ENCODE results near the gene PRKN. TPM values are rescaled to one million over a fixed set of nuclear protein-coding genes. Genes with fewer than 3 reads are reported as not detected.
"Not testable (repeated sequence)": the region's sequence is repeated elsewhere in the genome, so short reads cannot be mapped to it uniquely, and the experiment has no call there.

The PRKN gene
- total RNA-seq, 2 experiments from 2014 or later, result 0.63 TPM; not detected in 1

GRCh38 chr6:162685586-162685985, 42.0 kb downstream of the PRKN start:
- POLR2A ChIA-PET, result no interaction called here
- DNase-seq (no peak), ATAC-seq (no peak)
- Mint-ChIP-seq H3K4me1 (ENCODE audit: low read depth) (no peaks in the 10 kb centered on the region), H3K27ac (no peak overlapping the region), H3K4me3 (no peak overlapping the region), H3K27me3 (ENCODE audit: low read depth) (no peaks in the 10 kb centered on the region), H3K36me3 (ENCODE audit: low read depth) (no peaks in the 10 kb centered on the region), H3K9me3 (ENCODE audit: insufficient read depth) (no peaks in the 10 kb centered on the region)
- CTCF ChIA-PET, result no interaction called here

- no peak for DNase-seq
- no peaks in the 10 kb centered on the region for H3K36me3 Mint-ChIP-seq (ENCODE audit: low read depth)
- POLR2A ChIA-PET, result no interaction called here
- H3K9me3 Mint-ChIP-seq (ENCODE audit: insufficient read depth), result no peaks in the 10 kb centered on the region
- H3K27me3 Mint-ChIP-seq (ENCODE audit: low read depth), result no peaks in the 10 kb centered on the region
- no peak overlapping the region for H3K27ac Mint-ChIP-seq
- ATAC-seq, result no peak
- no peak overlapping the region for H3K4me3 Mint-ChIP-seq
- CTCF ChIA-PET, result no interaction called here
- H3K4me1 Mint-ChIP-seq (ENCODE audit: low read depth), result no peaks in the 10 kb centered on the region
Observed at GRCh38 chr6:162684961-162685360, 42.6 kb downstream of the PRKN start.

DNA sequence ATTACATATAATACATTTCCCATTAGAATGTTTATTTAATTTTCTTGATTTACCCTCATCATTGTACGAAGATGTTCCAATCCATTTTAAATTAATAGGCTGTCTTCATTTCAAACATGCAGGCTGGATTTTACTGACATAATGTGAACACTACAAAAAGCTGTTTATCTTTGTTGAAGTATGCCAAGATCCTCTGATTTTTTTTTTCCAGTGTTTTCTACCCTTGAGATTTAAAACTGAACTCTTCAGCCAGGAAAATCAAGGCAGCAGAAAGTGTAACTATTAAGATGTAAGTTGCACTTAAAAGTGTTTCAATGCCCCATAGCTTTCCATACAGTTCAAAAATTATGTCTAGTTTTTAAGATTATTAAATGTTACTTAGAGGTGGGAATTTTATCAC, 43.5 kb downstream of the PRKN start:
- POLR2A ChIA-PET, result no interaction called here
- CTCF ChIA-PET, result no interaction called here
- Mint-ChIP-seq H3K27me3 (ENCODE audit: low read depth) (no peaks in the 10 kb centered on the region), H3K9me3 (ENCODE audit: insufficient read depth) (no peaks in the 10 kb centered on the region), H3K4me3 (no peak overlapping the region), H3K27ac (no peak overlapping the region), H3K36me3 (ENCODE audit: low read depth) (no peaks in the 10 kb centered on the region), H3K4me1 (ENCODE audit: low read depth) (no peaks in the 10 kb centered on the region)
- no peak for DNase-seq
- no peak for ATAC-seq

GRCh38 chr6:162683135-162683534, 44.4 kb downstream of the PRKN start:
- Mint-ChIP-seq H3K4me3 (no peak overlapping the region), H3K4me1 (ENCODE audit: low read depth) (no peaks in the 10 kb centered on the region), H3K27me3 (ENCODE audit: low read depth) (no peaks in the 10 kb centered on the region), H3K9me3 (ENCODE audit: insufficient read depth) (no peaks in the 10 kb centered on the region), H3K27ac (no peak overlapping the region), H3K36me3 (ENCODE audit: low read depth) (no peaks in the 10 kb centered on the region)
- ATAC-seq (no peak), DNase-seq (no peak)
- ChIA-PET POLR2A (no interaction called here), CTCF (no interaction called here)

DNA sequence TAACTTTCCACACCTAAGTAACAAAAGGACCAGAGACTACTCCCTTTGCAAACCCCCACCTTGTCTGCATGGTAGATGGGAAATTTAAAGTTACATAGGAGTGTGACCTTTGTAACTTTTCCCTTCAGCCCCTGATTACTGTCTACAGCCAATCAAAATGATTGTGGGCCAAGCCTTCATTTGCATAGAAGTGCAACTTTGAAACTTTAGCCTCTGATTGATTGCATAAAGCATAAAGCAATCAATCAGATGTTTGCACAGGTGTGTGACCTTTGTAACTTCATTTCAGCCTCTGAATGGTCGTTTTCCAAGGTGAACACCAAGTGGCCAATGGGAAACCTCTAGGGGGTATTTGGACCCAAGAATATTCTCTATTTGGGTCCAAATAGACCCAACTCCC, 46.1 kb downstream of the PRKN start:
- Mint-ChIP-seq H3K9me3 (ENCODE audit: insufficient read depth) (no peaks in the 10 kb centered on the region), H3K36me3 (ENCODE audit: low read depth) (no peaks in the 10 kb centered on the region), H3K4me1 (ENCODE audit: low read depth) (no peaks in the 10 kb centered on the region), H3K4me3 (no peak overlapping the region), H3K27me3 (ENCODE audit: low read depth) (no peaks in the 10 kb centered on the region), H3K27ac (no peak overlapping the region)
- ATAC-seq (no peak), DNase-seq (no peak)
- ChIA-PET CTCF (no interaction called here), POLR2A (no interaction called here)

DNA sequence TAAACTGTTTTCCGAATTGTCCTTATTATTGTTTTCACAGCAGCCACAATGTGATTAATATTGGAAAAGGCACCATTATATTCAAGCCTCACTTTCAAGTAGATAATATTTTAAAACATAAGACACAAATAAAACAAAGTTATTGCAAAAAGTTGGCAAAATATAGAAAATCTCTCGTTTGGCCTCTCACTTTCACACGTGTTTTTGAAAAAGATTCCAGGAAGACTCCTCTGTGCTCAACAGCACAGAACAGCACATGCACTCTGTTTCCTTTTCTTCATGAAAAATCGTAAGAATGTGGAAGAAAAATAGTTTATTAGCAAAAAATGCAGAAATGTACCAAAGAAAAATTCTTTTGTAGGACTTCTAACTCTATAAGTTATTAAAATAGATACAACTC, 46.7 kb downstream of the PRKN start:
- Mint-ChIP-seq H3K4me3 (no peak overlapping the region), H3K9me3 (ENCODE audit: insufficient read depth) (no peaks in the 10 kb centered on the region), H3K36me3 (ENCODE audit: low read depth) (no peaks in the 10 kb centered on the region), H3K27me3 (ENCODE audit: low read depth) (no peaks in the 10 kb centered on the region), H3K4me1 (ENCODE audit: low read depth) (no peaks in the 10 kb centered on the region), H3K27ac (no peak overlapping the region)
- CTCF ChIA-PET, result no interaction called here
- no peak for DNase-seq
- no peak for ATAC-seq
- POLR2A ChIA-PET, result no interaction called here

DNA sequence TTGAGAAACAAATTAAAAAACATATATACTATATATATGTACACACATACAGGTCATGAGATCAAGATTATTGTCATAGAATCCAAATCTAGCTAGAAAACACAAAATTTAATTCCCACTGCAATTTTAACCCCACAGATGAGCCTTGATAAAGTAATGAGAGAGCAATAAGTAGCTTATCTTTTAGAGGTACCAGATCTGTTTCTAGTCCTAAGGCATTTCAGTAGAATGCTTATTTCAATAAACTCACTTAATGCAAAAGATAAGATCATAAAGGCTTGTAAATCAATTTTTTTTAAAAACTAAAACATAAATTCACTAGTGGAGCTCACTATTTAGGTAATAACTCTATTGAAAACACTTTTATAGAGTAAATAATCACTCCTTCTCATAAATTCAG, 47.2 kb downstream of the PRKN start:
- H3K9me3 Mint-ChIP-seq (ENCODE audit: insufficient read depth), result no peaks in the 10 kb centered on the region
- no peaks in the 10 kb centered on the region for H3K4me1 Mint-ChIP-seq (ENCODE audit: low read depth)
- no peak overlapping the region for H3K4me3 Mint-ChIP-seq
- ChIA-PET POLR2A (no interaction called here), CTCF (no interaction called here)
- H3K27ac Mint-ChIP-seq, result no peak overlapping the region
- no peaks in the 10 kb centered on the region for H3K27me3 Mint-ChIP-seq (ENCODE audit: low read depth)
- no peaks in the 10 kb centered on the region for H3K36me3 Mint-ChIP-seq (ENCODE audit: low read depth)
- DNase-seq, result no peak
- no peak for ATAC-seq

DNA sequence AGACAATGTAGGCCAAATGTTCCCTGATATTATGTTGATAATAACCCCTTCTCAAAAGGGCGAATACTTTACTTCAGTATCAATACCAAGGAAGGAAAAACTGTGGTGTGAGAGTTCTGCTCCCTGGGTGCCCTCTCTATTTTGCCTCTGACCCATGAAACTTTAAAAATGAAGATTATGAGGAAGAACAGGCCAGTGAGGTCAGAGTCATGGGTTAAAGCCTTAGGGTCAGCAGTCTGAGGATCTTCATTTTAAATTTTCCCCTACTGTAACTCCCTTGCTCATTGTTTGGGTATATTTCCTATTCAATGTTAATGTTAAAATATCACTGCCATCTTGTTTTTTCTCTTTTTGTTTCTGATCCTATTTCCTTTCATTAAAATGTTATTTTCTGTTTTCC, 47.9 kb downstream of the PRKN start:
- ATAC-seq (no peak), DNase-seq (no peak)
- CTCF ChIA-PET, result no interaction called here
- Mint-ChIP-seq H3K36me3 (ENCODE audit: low read depth) (no peaks in the 10 kb centered on the region), H3K4me3 (no peak overlapping the region), H3K27me3 (ENCODE audit: low read depth) (no peaks in the 10 kb centered on the region), H3K4me1 (ENCODE audit: low read depth) (no peaks in the 10 kb centered on the region), H3K27ac (no peak overlapping the region), H3K9me3 (ENCODE audit: insufficient read depth) (no peaks in the 10 kb centered on the region)
- POLR2A ChIA-PET, result no interaction called here

DNA sequence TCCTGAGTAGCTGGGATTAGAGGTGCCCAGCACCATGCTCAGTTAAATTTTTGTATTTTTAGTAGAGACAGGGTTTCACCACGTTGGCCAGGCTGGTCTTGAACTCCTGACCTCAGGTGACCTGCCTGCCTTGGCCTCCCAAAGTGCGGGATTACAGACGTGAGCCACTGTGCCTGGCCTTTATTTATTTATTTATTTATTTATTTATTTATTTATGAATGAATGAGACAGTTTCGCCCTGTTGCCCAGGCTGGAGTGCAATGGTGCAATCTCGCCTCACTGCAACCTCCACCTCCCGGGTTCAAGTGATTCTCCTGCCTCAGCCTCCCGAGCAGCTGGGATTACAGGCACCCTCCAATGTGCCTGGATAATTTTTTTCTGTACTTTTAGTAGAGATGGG, 48.7 kb downstream of the PRKN start:
- H3K4me1 Mint-ChIP-seq (ENCODE audit: low read depth); H3K27me3 Mint-ChIP-seq (ENCODE audit: low read depth); H3K9me3 Mint-ChIP-seq (ENCODE audit: insufficient read depth); H3K27ac Mint-ChIP-seq; ATAC-seq; H3K4me3 Mint-ChIP-seq; POLR2A ChIA-PET; H3K36me3 Mint-ChIP-seq (ENCODE audit: low read depth); DNase-seq; CTCF ChIA-PET: not testable (repeated sequence)

GRCh38 chr6:162675503-162675902, 52.1 kb downstream of the PRKN start:
- CTCF ChIA-PET, result no interaction called here
- POLR2A ChIA-PET, result no interaction called here
- no peak for ATAC-seq
- H3K27me3 Mint-ChIP-seq (ENCODE audit: low read depth), result no peaks in the 10 kb centered on the region
- H3K36me3 Mint-ChIP-seq (ENCODE audit: low read depth), result no peaks in the 10 kb centered on the region
- DNase-seq, result no peak
- H3K9me3 Mint-ChIP-seq (ENCODE audit: insufficient read depth), result no peaks in the 10 kb centered on the region
- H3K4me1 Mint-ChIP-seq (ENCODE audit: low read depth), result no peaks in the 10 kb centered on the region
- no peak overlapping the region for H3K4me3 Mint-ChIP-seq
- no peak overlapping the region for H3K27ac Mint-ChIP-seq

GRCh38 chr6:162674452-162674851, 53.1 kb downstream of the PRKN start:
- Mint-ChIP-seq H3K4me1 (ENCODE audit: low read depth) (no peaks in the 10 kb centered on the region), H3K27ac (no peak overlapping the region), H3K27me3 (ENCODE audit: low read depth) (no peaks in the 10 kb centered on the region), H3K36me3 (ENCODE audit: low read depth) (no peaks in the 10 kb centered on the region), H3K4me3 (no peak overlapping the region), H3K9me3 (ENCODE audit: insufficient read depth) (no peaks in the 10 kb centered on the region)
- DNase-seq (no peak), ATAC-seq (no peak)
- POLR2A ChIA-PET, result no interaction called here
- CTCF ChIA-PET, result no interaction called here

GRCh38 chr6:162671580-162672165, 55.9 kb downstream of the PRKN start:
- DNase-seq (no peak), ATAC-seq (no peak)
- H3K4me3 Mint-ChIP-seq, result no peak overlapping the region
- ChIA-PET CTCF (no interaction called here), POLR2A (no interaction called here)
- H3K36me3 Mint-ChIP-seq (ENCODE audit: low read depth), result no peaks in the 10 kb centered on the region
- H3K27ac Mint-ChIP-seq, result no peak overlapping the region
- no peaks in the 10 kb centered on the region for H3K4me1 Mint-ChIP-seq (ENCODE audit: low read depth)
- no peaks in the 10 kb centered on the region for H3K27me3 Mint-ChIP-seq (ENCODE audit: low read depth)
- no peaks in the 10 kb centered on the region for H3K9me3 Mint-ChIP-seq (ENCODE audit: insufficient read depth)

DNA sequence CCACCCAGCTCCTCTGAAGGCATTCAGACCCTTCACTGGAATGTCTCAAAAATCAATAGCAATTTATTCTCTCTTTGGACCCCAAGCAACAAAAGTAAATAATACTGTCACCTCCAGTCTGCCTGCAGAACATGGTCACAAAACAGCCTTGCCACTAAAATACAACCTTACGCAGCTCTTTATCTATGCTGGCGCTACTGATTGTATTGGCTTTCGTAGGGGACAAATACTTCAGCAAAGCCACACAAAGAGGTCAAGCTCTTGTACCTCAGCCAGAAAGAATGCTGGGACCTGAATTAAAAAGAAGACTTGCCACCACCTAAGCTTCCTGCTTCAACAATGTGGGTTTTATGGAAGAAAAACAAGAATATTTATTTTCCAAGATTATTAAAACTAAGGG, 57.2 kb downstream of the PRKN start:
- no peaks in the 10 kb centered on the region for H3K27me3 Mint-ChIP-seq (ENCODE audit: low read depth)
- POLR2A ChIA-PET, result interaction anchor here (0.6 kb wide), 1 partner anchor 503 kb away, joined by 3 read pairs; no protein-coding TSS in a partner anchor
- no peak overlapping the region for H3K4me3 Mint-ChIP-seq
- no peaks in the 10 kb centered on the region for H3K9me3 Mint-ChIP-seq (ENCODE audit: insufficient read depth)
- no peak for DNase-seq
- H3K36me3 Mint-ChIP-seq (ENCODE audit: low read depth), result no peaks in the 10 kb centered on the region
- no peak overlapping the region for H3K27ac Mint-ChIP-seq
- ATAC-seq, result no peak
- H3K4me1 Mint-ChIP-seq (ENCODE audit: low read depth), result no peaks in the 10 kb centered on the region
- CTCF ChIA-PET, result no interaction called here

All from activated CD8-positive, alpha-beta T cell treated with anti-CD3 and anti-CD28 coated beads, Interleukin-2, amount 10 ng/mL, durations not matched to agents 7 days and 5 days (primary cell).